ENCODE measurements around the gene ZNF281.

ZNF281 gene

DNA sequence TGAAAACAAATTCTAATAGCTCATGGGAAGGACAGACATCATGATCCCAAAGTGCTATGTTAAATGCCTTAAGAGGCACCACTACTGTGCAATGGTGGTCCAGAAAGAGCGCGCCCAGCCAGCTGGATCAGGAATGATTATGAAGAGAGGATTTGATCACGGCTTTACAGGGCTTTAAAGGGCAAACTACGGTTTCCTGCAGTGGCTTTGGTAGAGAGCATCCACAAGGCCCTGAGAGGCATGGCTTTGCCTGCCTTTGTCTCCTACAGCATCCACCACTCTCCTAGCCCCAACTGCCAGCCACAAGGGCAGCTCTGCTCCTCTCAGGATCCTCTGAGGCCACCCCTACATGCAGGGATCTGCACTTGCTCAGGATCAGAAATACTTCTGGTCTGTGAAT is 40.7 kb downstream of the ZNF281 start:
- no peak overlapping the region for H2AFZ ChIP-seq (ENCODE audit: low read length)
- no peak overlapping the region for H3K4me2 ChIP-seq (ENCODE audit: low read depth, low read length, poor library complexity, severe bottlenecking)
- no peaks in the 10 kb centered on the region for H4K20me1 ChIP-seq (ENCODE audit: insufficient read depth, low read length, poor library complexity, severe bottlenecking)
- TF ChIP-seq EZH2phosphoT487 (IDR thresholded peaks at IDR 0.05; ENCODE audit: borderline replicate concordance) = no peak
- TF ChIP-seq, protein P1, sequence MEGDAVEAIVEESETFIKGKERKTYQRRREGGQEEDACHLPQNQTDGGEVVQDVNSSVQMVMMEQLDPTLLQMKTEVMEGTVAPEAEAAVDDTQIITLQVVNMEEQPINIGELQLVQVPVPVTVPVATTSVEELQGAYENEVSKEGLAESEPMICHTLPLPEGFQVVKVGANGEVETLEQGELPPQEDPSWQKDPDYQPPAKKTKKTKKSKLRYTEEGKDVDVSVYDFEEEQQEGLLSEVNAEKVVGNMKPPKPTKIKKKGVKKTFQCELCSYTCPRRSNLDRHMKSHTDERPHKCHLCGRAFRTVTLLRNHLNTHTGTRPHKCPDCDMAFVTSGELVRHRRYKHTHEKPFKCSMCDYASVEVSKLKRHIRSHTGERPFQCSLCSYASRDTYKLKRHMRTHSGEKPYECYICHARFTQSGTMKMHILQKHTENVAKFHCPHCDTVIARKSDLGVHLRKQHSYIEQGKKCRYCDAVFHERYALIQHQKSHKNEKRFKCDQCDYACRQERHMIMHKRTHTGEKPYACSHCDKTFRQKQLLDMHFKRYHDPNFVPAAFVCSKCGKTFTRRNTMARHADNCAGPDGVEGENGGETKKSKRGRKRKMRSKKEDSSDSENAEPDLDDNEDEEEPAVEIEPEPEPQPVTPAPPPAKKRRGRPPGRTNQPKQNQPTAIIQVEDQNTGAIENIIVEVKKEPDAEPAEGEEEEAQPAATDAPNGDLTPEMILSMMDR (conservative IDR thresholded peaks at IDR 0.05; ENCODE audit: low read length) = no peak
- H3K4me3 ChIP-seq (ENCODE audit: low read length, poor library complexity, severe bottlenecking) = no peak overlapping the region
- H3F3A ChIP-seq (ENCODE audit: low read depth) = no peaks in the 10 kb centered on the region
- no peaks in the 10 kb centered on the region for H3K79me2 ChIP-seq (ENCODE audit: insufficient read depth, low read length)
- H3K9me2 ChIP-seq (replicated peaks; ENCODE audit: low read depth, low read length) = no peaks in the 10 kb centered on the region
- no peaks in the 10 kb centered on the region for H3K9me3 ChIP-seq (ENCODE audit: insufficient read depth, low read depth, low read length)
- no peaks in the 10 kb centered on the region for H3K36me3 ChIP-seq (ENCODE audit: insufficient read depth, low read length)
- no peaks in the 10 kb centered on the region for H3K27me3 ChIP-seq (ENCODE audit: insufficient read depth, low read length, poor library complexity, severe bottlenecking)
- H3K4me1 ChIP-seq (ENCODE audit: insufficient read depth, low read length, poor library complexity, severe bottlenecking) = peaks cover 7% of the 10 kb centered on the region
- no peak overlapping the region for H3K9ac ChIP-seq (ENCODE audit: low read depth, low read length, poor library complexity, severe bottlenecking)

- H3K4me2 ChIP-seq (ENCODE audit: low read depth, low read length, poor library complexity, severe bottlenecking) = no peak overlapping the region
- no peaks in the 10 kb centered on the region for H3K27me3 ChIP-seq (ENCODE audit: insufficient read depth, low read length, poor library complexity, severe bottlenecking)
- H4K20me1 ChIP-seq (ENCODE audit: insufficient read depth, low read length, poor library complexity, severe bottlenecking) = no peaks in the 10 kb centered on the region
- H3K9me3 ChIP-seq (ENCODE audit: insufficient read depth, low read depth, low read length) = no peaks in the 10 kb centered on the region
- H3K4me3 ChIP-seq (ENCODE audit: low read length, poor library complexity, severe bottlenecking) = no peak overlapping the region
- TF ChIP-seq, protein P1 (conservative IDR thresholded peaks at IDR 0.05; ENCODE audit: low read length) = no peak
- TF ChIP-seq EZH2phosphoT487 (IDR thresholded peaks at IDR 0.05; ENCODE audit: borderline replicate concordance) = no peak
- H3K4me1 ChIP-seq (ENCODE audit: insufficient read depth, low read length, poor library complexity, severe bottlenecking) = peaks cover 13% of the 10 kb centered on the region
- H2AFZ ChIP-seq (ENCODE audit: low read length) = no peak overlapping the region
- no peaks in the 10 kb centered on the region for H3F3A ChIP-seq (ENCODE audit: low read depth)
- no peaks in the 10 kb centered on the region for H3K79me2 ChIP-seq (ENCODE audit: insufficient read depth, low read length)
- H3K9me2 ChIP-seq (replicated peaks; ENCODE audit: low read depth, low read length) = no peaks in the 10 kb centered on the region
- no peak overlapping the region for H3K9ac ChIP-seq (ENCODE audit: low read depth, low read length, poor library complexity, severe bottlenecking)
- H3K36me3 ChIP-seq (ENCODE audit: insufficient read depth, low read length) = no peaks in the 10 kb centered on the region
Measured at GRCh38 chr1:200368556-200368955, 41.3 kb downstream of the ZNF281 start.

DNA sequence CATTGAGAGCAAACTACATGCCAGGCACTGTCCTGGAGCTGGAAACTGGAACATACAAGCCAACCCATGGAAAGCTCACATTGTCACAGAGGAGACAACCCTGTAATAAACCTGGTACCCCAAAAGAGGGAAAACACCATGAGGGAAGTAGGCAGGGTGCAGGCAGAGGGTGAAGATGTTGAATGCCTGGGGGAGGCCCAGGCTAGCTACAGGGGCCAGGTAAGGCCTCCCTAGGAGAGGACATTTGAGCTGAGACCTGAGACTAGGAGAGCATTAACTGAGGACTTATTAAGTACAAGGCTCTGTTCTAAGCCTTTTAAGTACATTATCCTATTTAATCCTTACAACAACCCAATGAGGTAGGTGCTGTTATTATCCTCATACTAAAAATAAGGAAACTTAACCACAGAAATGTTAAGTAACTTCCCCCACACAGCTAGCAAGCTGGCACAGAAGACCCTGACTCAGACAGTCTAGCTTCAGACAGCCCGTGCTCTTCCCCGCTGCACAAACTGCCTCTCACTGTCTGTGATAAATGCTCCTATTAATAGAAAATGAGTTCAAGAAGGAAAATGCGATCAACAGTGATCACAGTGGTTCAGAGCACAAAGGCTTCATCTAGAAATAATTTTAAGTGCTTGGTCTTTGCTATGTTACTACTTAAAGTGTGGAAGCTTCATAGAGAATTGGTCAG is 41.8 kb downstream of the ZNF281 start:
- H3K4me2 ChIP-seq (ENCODE audit: low read depth, low read length, poor library complexity, severe bottlenecking) = no peak overlapping the region
- no peaks in the 10 kb centered on the region for H3F3A ChIP-seq (ENCODE audit: low read depth)
- no peak for TF ChIP-seq EZH2phosphoT487 (IDR thresholded peaks at IDR 0.05; ENCODE audit: borderline replicate concordance)
- TF ChIP-seq, protein P1 (conservative IDR thresholded peaks at IDR 0.05; ENCODE audit: low read length) = no peak
- H3K9me3 ChIP-seq (ENCODE audit: insufficient read depth, low read depth, low read length) = no peaks in the 10 kb centered on the region
- H3K4me3 ChIP-seq (ENCODE audit: low read length, poor library complexity, severe bottlenecking) = no peak overlapping the region
- H2AFZ ChIP-seq (ENCODE audit: low read length) = no peak overlapping the region
- no peak overlapping the region for H3K9ac ChIP-seq (ENCODE audit: low read depth, low read length, poor library complexity, severe bottlenecking)
- H3K27me3 ChIP-seq (ENCODE audit: insufficient read depth, low read length, poor library complexity, severe bottlenecking) = no peaks in the 10 kb centered on the region
- no peaks in the 10 kb centered on the region for H4K20me1 ChIP-seq (ENCODE audit: insufficient read depth, low read length, poor library complexity, severe bottlenecking)
- peaks cover 18% of the 10 kb centered on the region for H3K4me1 ChIP-seq (ENCODE audit: insufficient read depth, low read length, poor library complexity, severe bottlenecking)
- H3K36me3 ChIP-seq (ENCODE audit: insufficient read depth, low read length) = no peaks in the 10 kb centered on the region
- no peaks in the 10 kb centered on the region for H3K79me2 ChIP-seq (ENCODE audit: insufficient read depth, low read length)
- no peaks in the 10 kb centered on the region for H3K9me2 ChIP-seq (replicated peaks; ENCODE audit: low read depth, low read length)

All from Loucy (cell line).